Right atrium auricular region (tissue), 2 donors: ENCODE results near the gene TMEM107. TPM values are rescaled to one million over a fixed set of nuclear protein-coding genes. Genes with fewer than 3 reads are reported as not detected.

ENCODE experiments used
- DNase-seq: peaks from one replicate; pipeline ENCODE4 v3.0.0-alpha.2; 2019; ENCODE audit warnings: low spot score
- H3K27ac ChIP-seq, 2 donors: fragments of 200-600 bp; sonication (generic); 1 replicate in 1 of 2; 2 replicates in 1 of 2; pipeline ENCODE4 v1.5.1; 2016 to 2019
- H3K27me3 ChIP-seq, 2 donors: fragments of 200-600 bp; sonication (generic); one replicate each; pipeline versions ENCODE4 v1.5.1 to v1.6.0; 2017 to 2019
- H3K36me3 ChIP-seq: fragments of 200-600 bp; sonication (generic); one replicate; pipeline ENCODE4 v1.5.1; 2016
- H3K4me1 ChIP-seq, 2 donors: fragments of 200-600 bp; sonication (generic); one replicate each; pipeline versions ENCODE4 v1.5.1 to v1.6.0; 2017 to 2019
- H3K4me3 ChIP-seq, 2 donors: fragments of 200-600 bp; sonication (generic); 1 replicate in 1 of 2; 2 replicates in 1 of 2; pipeline ENCODE4 v1.5.1; 2017 to 2019; ENCODE audit warnings: mild to moderate bottlenecking in 1 of 2, moderate library complexity in 1 of 2
- H3K9me3 ChIP-seq, 2 donors: fragments of 200-600 bp; sonication (generic); one replicate each; pipeline ENCODE4 v1.5.1; 2019
- total RNA-seq, 2 donors: library from RNA; depleted of rRNA; stranded (reverse); fragments of >200 nt; gene quantifications; one replicate each; pipeline ENCODE4 v1.1.0, GENCODE V29; 2016
- TF ChIP-seq, protein P1 (sequence below), 2 donors: fragments of 200-600 bp; sonication (generic); IDR thresholded peaks; one replicate each; pipeline ENCODE4 v1.5.1; 2019; ENCODE audit warnings: antibody characterized with exemption in 2 of 2

The TMEM107 gene
- total RNA-seq = 10 to 100 TPM in 1 of 2 donors, 1 to 10 TPM in 1; 7.3 to 11.0 TPM

DNA sequence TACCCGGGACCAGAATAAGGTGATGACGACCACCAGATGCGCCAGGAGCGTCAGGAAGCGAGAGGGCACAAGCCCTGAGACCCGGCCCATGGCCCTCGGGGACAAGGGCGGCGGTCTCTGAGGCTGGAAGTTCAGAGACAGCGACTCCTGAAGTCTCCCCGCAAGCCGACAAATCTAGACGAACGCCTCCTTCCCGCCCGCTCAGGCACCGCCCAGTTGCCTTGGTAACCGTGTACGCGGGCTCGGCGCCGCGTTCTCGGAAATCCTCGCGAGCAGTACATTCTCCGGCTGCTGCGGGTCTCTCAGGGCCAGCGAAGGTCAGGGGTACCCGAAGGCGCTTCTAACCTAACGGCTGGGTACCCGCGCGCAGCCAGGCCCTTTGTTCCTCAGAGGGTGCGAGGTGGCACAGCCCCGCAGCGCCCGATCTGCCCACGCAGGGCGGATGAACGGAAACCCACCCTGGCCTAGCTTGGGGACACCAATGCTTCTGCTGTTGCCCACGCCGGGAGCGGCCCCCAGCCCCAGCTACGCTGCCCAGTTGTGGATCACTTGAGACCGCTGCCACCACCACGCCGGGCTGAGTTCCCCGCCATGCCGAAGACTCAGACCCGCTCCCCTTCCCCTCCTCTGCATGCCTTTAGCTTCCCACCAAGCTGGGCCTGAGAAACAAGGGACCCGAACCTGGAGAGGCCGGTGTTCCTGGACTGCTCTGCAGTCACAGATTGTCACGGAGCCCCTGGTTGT lies at the start of gene TMEM107:
Gene TMEM107 (minus strand): TSS at position 184 of the 744 bp plus-strand sequence. CDS start 94 bp downstream, at position 90.
- TF ChIP-seq, protein P1, sequence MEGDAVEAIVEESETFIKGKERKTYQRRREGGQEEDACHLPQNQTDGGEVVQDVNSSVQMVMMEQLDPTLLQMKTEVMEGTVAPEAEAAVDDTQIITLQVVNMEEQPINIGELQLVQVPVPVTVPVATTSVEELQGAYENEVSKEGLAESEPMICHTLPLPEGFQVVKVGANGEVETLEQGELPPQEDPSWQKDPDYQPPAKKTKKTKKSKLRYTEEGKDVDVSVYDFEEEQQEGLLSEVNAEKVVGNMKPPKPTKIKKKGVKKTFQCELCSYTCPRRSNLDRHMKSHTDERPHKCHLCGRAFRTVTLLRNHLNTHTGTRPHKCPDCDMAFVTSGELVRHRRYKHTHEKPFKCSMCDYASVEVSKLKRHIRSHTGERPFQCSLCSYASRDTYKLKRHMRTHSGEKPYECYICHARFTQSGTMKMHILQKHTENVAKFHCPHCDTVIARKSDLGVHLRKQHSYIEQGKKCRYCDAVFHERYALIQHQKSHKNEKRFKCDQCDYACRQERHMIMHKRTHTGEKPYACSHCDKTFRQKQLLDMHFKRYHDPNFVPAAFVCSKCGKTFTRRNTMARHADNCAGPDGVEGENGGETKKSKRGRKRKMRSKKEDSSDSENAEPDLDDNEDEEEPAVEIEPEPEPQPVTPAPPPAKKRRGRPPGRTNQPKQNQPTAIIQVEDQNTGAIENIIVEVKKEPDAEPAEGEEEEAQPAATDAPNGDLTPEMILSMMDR (IDR thresholded peaks at IDR 0.05) = no peak
- H3K4me1 ChIP-seq = peaks cover 0 to 34% of the 10 kb centered on the region in 2 donors
- no peaks in the 10 kb centered on the region for H3K9me3 ChIP-seq
- DNase-seq = peak; percentile 91
- no peaks in the 10 kb centered on the region for H3K27me3 ChIP-seq
- peak within 1 kb of the TSS; percentile 49 to 67 for H3K4me3 ChIP-seq
- no peaks in the 10 kb centered on the region for H3K36me3 ChIP-seq
- H3K27ac ChIP-seq = peak within 1 kb of the TSS; percentile 74

DNA sequence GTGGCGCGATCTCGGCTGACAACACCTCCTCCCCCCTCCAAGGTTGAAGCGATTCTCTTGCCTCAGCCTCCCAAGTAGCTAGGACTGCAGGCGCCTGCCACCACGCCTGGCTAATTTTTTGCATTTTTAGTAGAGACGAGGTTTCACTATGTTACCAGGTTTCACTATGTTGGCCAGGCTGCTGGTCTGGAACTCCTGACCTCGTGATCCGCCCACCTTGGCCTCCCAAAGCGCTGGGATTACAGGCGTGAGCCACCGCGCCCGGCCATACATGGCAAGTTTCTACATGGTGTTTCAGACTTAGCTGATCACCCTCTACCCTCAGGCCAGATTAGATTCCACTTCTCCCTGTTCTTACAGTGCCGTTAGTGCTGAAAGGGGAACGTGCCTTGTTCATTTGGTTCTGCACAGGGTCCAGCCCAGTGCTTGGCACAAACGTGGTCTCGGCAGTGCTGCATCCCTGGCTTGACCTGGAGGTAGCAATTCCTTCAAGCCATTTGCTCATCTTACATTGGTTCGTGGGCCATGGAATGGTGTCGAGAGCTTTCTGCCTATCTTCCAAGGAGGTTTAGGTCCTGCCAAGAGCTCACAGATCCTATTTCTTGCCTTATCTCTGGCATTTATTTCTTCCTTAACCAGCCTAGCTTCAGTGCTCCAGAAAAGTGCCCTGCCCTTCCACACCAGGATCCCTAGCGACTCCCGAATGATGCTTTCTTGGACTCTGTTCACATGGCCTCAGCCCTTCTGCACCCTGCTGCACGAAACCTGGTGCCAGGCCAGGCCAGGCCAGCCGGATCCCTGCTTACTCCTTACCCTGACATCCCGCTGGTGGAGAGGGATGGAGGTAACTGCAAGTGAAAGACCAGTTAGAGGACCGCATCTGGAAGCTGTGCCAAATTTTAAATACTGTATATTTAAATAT lies 49.0 kb upstream of the TMEM107 start:
- DNase-seq = no peak
- no peaks in the 10 kb centered on the region for H3K27me3 ChIP-seq
- no peaks in the 10 kb centered on the region for H3K9me3 ChIP-seq
- H3K27ac ChIP-seq = no peak overlapping the region
- no peak overlapping the region for H3K4me3 ChIP-seq
- peaks cover 28% of the 10 kb centered on the region for H3K36me3 ChIP-seq
- TF ChIP-seq, protein P1 (IDR thresholded peaks at IDR 0.05) = no peak
- peaks cover 0 to 16% of the 10 kb centered on the region in 2 donors for H3K4me1 ChIP-seq

DNA sequence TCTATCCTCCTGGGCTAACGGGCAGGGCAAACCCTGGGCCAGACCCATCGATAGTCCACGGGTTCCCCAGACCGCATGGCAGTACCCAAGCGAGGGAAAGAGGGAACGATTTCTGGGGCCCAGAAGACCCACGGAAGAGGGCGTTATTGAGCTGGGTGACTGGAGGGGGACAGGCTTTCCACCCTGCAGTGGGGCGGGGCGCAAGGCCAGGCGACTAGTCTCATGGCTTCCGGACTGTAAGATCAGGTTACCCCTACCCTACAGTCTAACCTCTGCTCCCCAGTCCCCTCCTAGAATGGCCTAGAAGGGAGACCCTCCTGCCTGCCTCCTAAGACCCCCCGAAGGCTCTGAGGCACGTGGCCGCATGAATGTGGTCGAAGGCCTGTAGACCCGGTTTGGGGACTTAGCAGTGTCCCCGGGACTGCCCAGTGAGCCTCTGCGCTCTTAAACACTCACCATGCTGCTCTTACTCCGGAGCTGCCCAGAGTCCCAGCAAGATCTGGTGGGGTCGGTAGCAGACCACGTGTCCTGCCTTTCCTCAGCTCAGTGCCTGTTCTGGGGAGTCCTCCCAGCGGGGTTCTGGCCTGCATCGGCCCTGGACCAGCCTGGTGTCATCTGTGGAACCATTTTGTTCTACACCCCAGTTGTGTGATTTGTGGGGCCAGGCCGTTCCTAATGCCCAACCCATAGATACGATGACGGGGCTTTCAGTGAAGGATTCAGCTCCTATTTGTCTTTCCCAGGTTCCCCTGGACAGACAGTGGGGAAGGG lies 47.4 kb upstream of the TMEM107 start:
- Histone ChIP-seq H3K4me3 (peak overlapping the region; percentile 53 to 77), H3K36me3 (peaks cover 12% of the 10 kb centered on the region), H3K9me3 (no peaks in the 10 kb centered on the region), H3K27ac (peak overlapping the region; percentile 96 to 99), H3K27me3 (no peaks in the 10 kb centered on the region), H3K4me1 (peaks cover 0 to 16% of the 10 kb centered on the region in 2 donors)
- DNase-seq = peak; percentile 74
- TF ChIP-seq, protein P1 (IDR thresholded peaks at IDR 0.05) = peak in 1 of 2 donors; percentile 37

DNA sequence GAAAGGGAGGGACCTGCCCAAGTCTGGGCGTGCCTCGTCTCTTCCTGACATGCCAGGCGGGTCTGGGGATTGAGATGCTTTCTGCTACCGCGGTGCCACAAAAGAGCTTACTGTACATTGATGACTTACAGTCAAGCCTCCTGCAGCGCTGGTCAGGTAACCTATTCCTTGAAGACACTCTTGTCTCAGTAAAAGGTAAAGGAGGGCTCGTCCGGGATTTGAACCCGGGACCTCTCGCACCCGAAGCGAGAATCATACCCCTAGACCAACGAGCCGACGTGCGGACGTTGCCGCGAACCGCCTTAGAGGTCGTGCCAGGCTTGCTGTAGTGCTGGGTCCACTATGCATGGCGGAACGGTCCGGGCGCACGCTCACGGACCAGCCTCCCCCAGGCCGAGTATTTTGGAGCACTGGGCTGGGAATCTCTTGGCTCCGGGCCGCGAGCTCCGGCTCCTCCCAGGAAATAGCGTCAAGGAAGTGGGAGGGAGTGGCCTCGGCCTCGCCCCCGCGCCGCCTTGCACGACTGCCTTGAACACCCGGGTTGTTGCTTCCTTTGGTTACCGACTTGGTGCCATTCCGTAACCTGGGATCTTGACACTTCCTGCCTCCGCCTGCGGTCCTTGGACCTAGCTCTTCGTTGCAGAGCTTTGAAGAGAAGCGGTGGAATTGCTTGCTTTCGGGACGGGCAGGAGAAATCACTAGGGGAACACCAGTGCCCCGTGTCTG lies 46.6 kb upstream of the TMEM107 start:
- Histone ChIP-seq H3K27ac (peak overlapping the region; percentile 96 to 99), H3K9me3 (no peaks in the 10 kb centered on the region), H3K36me3 (peaks cover 5% of the 10 kb centered on the region), H3K27me3 (no peaks in the 10 kb centered on the region), H3K4me3 (peak overlapping the region; percentile 53 to 77), H3K4me1 (peaks cover 0 to 16% of the 10 kb centered on the region in 2 donors)
- TF ChIP-seq, protein P1 (IDR thresholded peaks at IDR 0.05) = no peak
- peak; percentile 97 for DNase-seq

DNA sequence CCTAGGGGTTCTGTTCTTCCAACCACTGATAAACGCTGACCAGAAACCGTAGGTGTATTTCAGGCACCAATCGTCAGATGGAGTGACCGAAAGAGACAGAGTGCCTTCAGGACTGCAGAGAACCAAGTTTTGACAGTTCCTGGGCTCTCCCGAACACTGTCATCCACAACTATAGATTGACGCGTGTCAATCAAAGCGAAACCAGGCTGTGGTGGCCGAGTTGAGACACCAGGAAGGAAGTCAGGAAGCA lies 46.1 kb upstream of the TMEM107 start:
- Histone ChIP-seq H3K27me3 (no peaks in the 10 kb centered on the region), H3K4me1 (peaks cover 0 to 16% of the 10 kb centered on the region in 2 donors), H3K27ac (peak overlapping the region; percentile 96 to 99), H3K4me3 (peak overlapping the region; percentile 53 to 77), H3K9me3 (no peaks in the 10 kb centered on the region), H3K36me3 (no peaks in the 10 kb centered on the region)
- TF ChIP-seq, protein P1 (IDR thresholded peaks at IDR 0.05) = no peak
- no peak for DNase-seq
